ENCODE data around the gene RAB40C. TPM values are rescaled to one million over a fixed set of nuclear protein-coding genes. Genes with fewer than 3 reads are reported as not detected.
"Not testable (repeated sequence)": the region's sequence is repeated elsewhere in the genome, so short reads cannot be mapped to it uniquely, and the experiment has no call there.

The RAB40C gene
- total and polyA plus RNA-seq, 5 donors = 10.9 to 13.4 (median 12.4) TPM

- H3K4me1 ChIP-seq (ENCODE audit: control insufficient read depth, insufficient read depth, low read length) = no peaks in the 10 kb centered on the region
- ATAC-seq (no peak), DNase-seq (peak in 1 of 3 donors; percentile 14)
- no peaks in the 10 kb centered on the region for H3K9me3 ChIP-seq (ENCODE audit: control insufficient read depth, low read length)
- intact Hi-C loops (cut with DNase I) = no loop called here
- 91% methylated on average over 9 of the region's 9 CpGs for WGBS
- H3K27ac ChIP-seq (ENCODE audit: low read length) = no peak overlapping the region
- H3K27me3 ChIP-seq (ENCODE audit: control insufficient read depth, insufficient read depth) = no peaks in the 10 kb centered on the region
- H3K4me3 ChIP-seq (ENCODE audit: low read length) = no peak overlapping the region
Observed at GRCh38 chr16:593406-593805, 3.5 kb downstream of the RAB40C start.

GRCh38 chr16:593807-594206 lies 3.9 kb downstream of the RAB40C start:
- Histone ChIP-seq H3K9me3 (ENCODE audit: control insufficient read depth, low read length) (no peaks in the 10 kb centered on the region), H3K4me1 (ENCODE audit: control insufficient read depth, insufficient read depth, low read length) (no peaks in the 10 kb centered on the region), H3K27me3 (ENCODE audit: control insufficient read depth, insufficient read depth) (no peaks in the 10 kb centered on the region), H3K27ac (ENCODE audit: low read length) (no peak overlapping the region), H3K4me3 (ENCODE audit: low read length) (no peak overlapping the region)
- no peak for DNase-seq
- 87% methylated on average over 16 of the region's 16 CpGs for WGBS
- intact Hi-C loops (cut with DNase I) = no loop called here
- ATAC-seq = no peak

- H3K4me3 ChIP-seq (ENCODE audit: low read length) = no peak overlapping the region
- DNase-seq (no peak), ATAC-seq (no peak)
- H3K9me3 ChIP-seq (ENCODE audit: control insufficient read depth, low read length) = no peaks in the 10 kb centered on the region
- 86% methylated on average over 18 of the region's 18 CpGs for WGBS
- no peak overlapping the region for H3K27ac ChIP-seq (ENCODE audit: low read length)
- no peaks in the 10 kb centered on the region for H3K4me1 ChIP-seq (ENCODE audit: control insufficient read depth, insufficient read depth, low read length)
- intact Hi-C loops (cut with DNase I) = no loop called here
- no peaks in the 10 kb centered on the region for H3K27me3 ChIP-seq (ENCODE audit: control insufficient read depth, insufficient read depth)
Observed at GRCh38 chr16:595094-595528, 5.2 kb downstream of the RAB40C start.

GRCh38 chr16:595942-596735 lies 6.3 kb downstream of the RAB40C start:
- Histone ChIP-seq H3K4me3 (ENCODE audit: low read length) (no peak overlapping the region), H3K4me1 (ENCODE audit: control insufficient read depth, insufficient read depth, low read length) (no peaks in the 10 kb centered on the region), H3K27me3 (ENCODE audit: control insufficient read depth, insufficient read depth) (no peaks in the 10 kb centered on the region), H3K9me3 (ENCODE audit: control insufficient read depth, low read length) (no peaks in the 10 kb centered on the region), H3K27ac (ENCODE audit: low read length) (no peak overlapping the region)
- no peak for ATAC-seq
- WGBS = 87% methylated on average over 34 of the region's 34 CpGs
- no peak for DNase-seq
- intact Hi-C loops (cut with DNase I) = no loop called here

GRCh38 chr16:596736-597060 lies 6.8 kb downstream of the RAB40C start:
- Histone ChIP-seq H3K4me3 (ENCODE audit: low read length) (no peak overlapping the region), H3K27me3 (ENCODE audit: control insufficient read depth, insufficient read depth) (no peaks in the 10 kb centered on the region), H3K4me1 (ENCODE audit: control insufficient read depth, insufficient read depth, low read length) (no peaks in the 10 kb centered on the region), H3K27ac (ENCODE audit: low read length) (no peak overlapping the region), H3K9me3 (ENCODE audit: control insufficient read depth, low read length) (no peaks in the 10 kb centered on the region)
- DNase-seq = no peak
- 93% methylated on average over 12 of the region's 12 CpGs for WGBS
- no peak for ATAC-seq
- intact Hi-C loops (cut with DNase I) = no loop called here

GRCh38 chr16:597655-598054 lies 7.8 kb downstream of the RAB40C start:
- H3K27me3 ChIP-seq (ENCODE audit: control insufficient read depth, insufficient read depth); H3K27ac ChIP-seq (ENCODE audit: low read length); intact Hi-C loops (cut with DNase I); H3K4me3 ChIP-seq (ENCODE audit: low read length); H3K4me1 ChIP-seq (ENCODE audit: control insufficient read depth, insufficient read depth, low read length); ATAC-seq; H3K9me3 ChIP-seq (ENCODE audit: control insufficient read depth, low read length); DNase-seq: not testable (repeated sequence)
- WGBS = over 99% methylated on average over 7 of the region's 7 CpGs

DNA sequence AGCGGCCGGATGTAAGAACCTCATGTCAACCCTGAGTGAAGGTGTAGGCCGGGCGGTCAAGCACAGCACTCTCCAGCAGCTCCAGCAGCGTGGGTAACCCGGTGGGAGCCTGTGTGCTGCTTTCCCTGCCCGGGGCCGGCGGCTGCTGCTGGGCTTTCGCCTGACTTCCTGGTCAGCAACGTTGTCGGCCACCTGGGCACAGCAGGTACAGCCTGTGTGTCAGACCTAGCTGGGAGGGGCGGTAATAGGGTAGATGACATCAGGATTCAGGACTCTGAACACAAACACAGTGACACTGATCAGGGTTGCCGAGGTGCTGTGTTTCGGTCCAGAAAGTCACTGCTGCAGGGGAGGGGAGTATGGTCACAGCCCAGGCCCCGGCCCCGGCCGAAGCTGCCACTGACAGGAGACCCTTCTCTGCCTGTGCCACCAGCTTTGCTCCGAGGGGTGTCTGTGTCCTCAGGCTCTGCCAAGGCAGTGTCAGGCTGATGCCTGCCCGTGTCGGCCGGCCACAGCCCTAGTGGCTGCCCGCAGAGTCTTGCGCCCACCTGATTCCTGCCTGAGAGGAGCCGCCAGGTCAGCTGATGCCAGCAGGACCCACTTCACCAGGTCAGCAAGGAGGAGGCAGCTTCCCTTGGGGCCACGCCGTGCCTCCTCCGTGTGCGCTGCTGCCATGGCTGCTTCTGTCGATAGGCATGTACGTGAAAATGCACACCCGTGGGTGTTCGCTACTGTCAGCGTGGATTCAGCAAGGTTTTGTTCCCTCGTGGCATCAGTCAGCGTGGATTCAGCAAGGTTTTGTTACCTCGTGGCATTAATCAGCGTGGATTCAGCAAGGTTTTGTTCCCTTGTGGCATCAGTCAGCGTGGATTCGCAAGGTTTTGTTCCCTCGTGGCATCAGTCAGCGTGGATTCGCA lies 9.2 kb downstream of the RAB40C start:
- Histone ChIP-seq H3K9me3 (ENCODE audit: control insufficient read depth, low read length) (no peaks in the 10 kb centered on the region), H3K27ac (ENCODE audit: low read length) (no peak overlapping the region), H3K4me3 (ENCODE audit: low read length) (no peak overlapping the region), H3K4me1 (ENCODE audit: control insufficient read depth, insufficient read depth, low read length) (no peaks in the 10 kb centered on the region), H3K27me3 (ENCODE audit: control insufficient read depth, insufficient read depth) (no peaks in the 10 kb centered on the region)
- DNase-seq (no peak), ATAC-seq (no peak)
- WGBS = 95% methylated on average over 43 of the region's 43 CpGs
- intact Hi-C loops (cut with DNase I) = no loop called here

DNA sequence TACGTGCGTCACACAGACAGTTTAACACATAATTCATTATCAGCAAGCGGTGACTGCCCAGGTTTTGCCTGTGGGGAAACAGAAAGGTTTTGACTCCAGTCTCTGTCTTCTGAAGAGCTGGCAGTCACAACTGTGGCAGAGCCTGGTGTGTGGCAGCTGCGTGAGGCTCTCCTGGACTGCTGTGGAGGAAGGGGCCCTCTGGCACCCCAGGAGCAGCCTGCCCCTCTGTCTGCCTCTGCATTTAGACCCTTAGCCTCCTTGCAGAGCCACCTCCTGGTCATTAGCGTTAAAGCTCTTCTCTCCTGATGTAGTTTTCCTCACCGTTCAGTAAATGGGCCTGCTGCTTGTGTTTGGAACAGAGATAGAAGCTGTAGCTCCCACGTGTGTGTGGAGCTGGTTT lies 10.9 kb downstream of the RAB40C start:
- ATAC-seq = no peak
- whole genome bisulfite sequencing = 40% methylated on average over 7 of the region's 7 CpGs
- Histone ChIP-seq H3K9me3 (ENCODE audit: control insufficient read depth, low read length) (no peaks in the 10 kb centered on the region), H3K27me3 (ENCODE audit: control insufficient read depth, insufficient read depth) (no peaks in the 10 kb centered on the region), H3K27ac (ENCODE audit: low read length) (no peak overlapping the region), H3K4me1 (ENCODE audit: control insufficient read depth, insufficient read depth, low read length) (no peaks in the 10 kb centered on the region), H3K4me3 (ENCODE audit: low read length) (no peak overlapping the region)
- no peak for DNase-seq
- intact Hi-C loops (cut with DNase I) = no loop called here

DNA sequence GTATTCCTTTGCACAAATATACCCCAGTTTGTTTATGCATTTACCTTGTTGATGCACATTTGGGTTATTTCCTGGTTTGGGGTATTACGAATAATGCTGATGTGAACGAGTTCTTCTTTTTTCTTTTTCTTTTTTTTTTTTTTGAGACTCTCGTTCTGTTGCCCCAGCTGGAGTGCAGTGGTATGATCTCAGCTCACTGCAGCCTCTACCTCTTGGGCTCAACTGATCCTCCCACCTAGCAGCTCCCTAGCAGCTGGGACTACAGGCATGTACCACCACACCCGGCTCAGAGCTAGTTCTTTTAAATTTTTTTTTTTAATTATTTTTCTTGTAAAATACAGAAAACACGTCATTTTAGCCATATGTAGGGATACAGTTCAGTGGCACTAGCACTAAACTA lies 14.1 kb downstream of the RAB40C start:
- no peak for DNase-seq
- intact Hi-C loops (cut with DNase I) = no loop called here
- 85% methylated on average over 5 of the region's 5 CpGs for WGBS
- ATAC-seq = no peak
- Histone ChIP-seq H3K4me3 (ENCODE audit: low read length) (no peak overlapping the region), H3K27ac (ENCODE audit: low read length) (no peak overlapping the region), H3K9me3 (ENCODE audit: control insufficient read depth, low read length) (no peaks in the 10 kb centered on the region), H3K27me3 (ENCODE audit: control insufficient read depth, insufficient read depth) (no peaks in the 10 kb centered on the region), H3K4me1 (ENCODE audit: control insufficient read depth, insufficient read depth, low read length) (no peaks in the 10 kb centered on the region)

GRCh38 chr16:606656-607307 lies 16.9 kb downstream of the RAB40C start:
- DNase-seq = peak in 1 of 3 donors; percentile 30
- H3K27me3 ChIP-seq (ENCODE audit: control insufficient read depth, insufficient read depth) = no peaks in the 10 kb centered on the region
- no peaks in the 10 kb centered on the region for H3K9me3 ChIP-seq (ENCODE audit: control insufficient read depth, low read length)
- no peak for ATAC-seq
- intact Hi-C loops (cut with DNase I) = no loop called here
- WGBS = 94% methylated on average over 22 of the region's 22 CpGs
- H3K27ac ChIP-seq (ENCODE audit: low read length) = no peak overlapping the region
- H3K4me1 ChIP-seq (ENCODE audit: control insufficient read depth, insufficient read depth, low read length) = no peaks in the 10 kb centered on the region
- H3K4me3 ChIP-seq (ENCODE audit: low read length) = no peak overlapping the region

DNA sequence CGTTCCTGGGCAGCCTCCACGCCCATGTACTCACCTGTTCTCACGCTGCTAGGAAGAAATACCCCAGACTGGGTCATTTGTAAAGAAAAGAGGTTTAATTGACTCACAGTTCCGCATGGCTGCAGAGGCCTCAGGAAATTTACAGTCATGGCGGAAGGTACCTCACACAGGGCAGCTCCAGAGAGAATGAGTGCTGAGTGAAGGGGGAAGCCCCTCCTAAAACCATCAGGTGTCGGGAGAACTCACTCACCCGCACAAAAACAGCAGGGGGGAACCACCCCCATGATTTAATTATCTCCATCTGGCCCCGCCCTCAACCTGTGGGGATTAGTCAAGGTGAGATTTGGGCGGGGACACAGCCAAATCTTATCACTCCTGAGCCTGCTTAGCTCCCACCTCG lies 18.2 kb downstream of the RAB40C start:
- DNase-seq (no peak), ATAC-seq (no peak)
- no peak overlapping the region for H3K4me3 ChIP-seq (ENCODE audit: low read length)
- intact Hi-C loops (cut with DNase I) = no loop called here
- H3K27ac ChIP-seq (ENCODE audit: low read length) = no peak overlapping the region
- no peaks in the 10 kb centered on the region for H3K27me3 ChIP-seq (ENCODE audit: control insufficient read depth, insufficient read depth)
- 85% methylated on average over 10 of the region's 10 CpGs for WGBS
- no peaks in the 10 kb centered on the region for H3K9me3 ChIP-seq (ENCODE audit: control insufficient read depth, low read length)
- no peaks in the 10 kb centered on the region for H3K4me1 ChIP-seq (ENCODE audit: control insufficient read depth, insufficient read depth, low read length)

All from right cardiac atrium (tissue), 5 donors.